ENCODE data around the gene HYAL2.
A peak's percentile ranks its signal among the peaks of the same experiment; 100 is the strongest.
"Not testable (repeated sequence)": the region's sequence is repeated elsewhere in the genome, so short reads cannot be mapped to it uniquely, and the experiment has no call there.

Gene HYAL2

GRCh38 chr3:50314816-50315215, 7.7 kb downstream of the HYAL2 start:
- TF ChIP-seq CTCF (conservative IDR thresholded peaks at IDR 0.05) = no peak

GRCh38 chr3:50314342-50314741, 8.2 kb downstream of the HYAL2 start:
- H3K27ac ChIP-seq = no peak overlapping the region
- TF ChIP-seq CTCF (conservative IDR thresholded peaks at IDR 0.05) = no peak

More at GRCh38 chr3:50314816-50315215, 7.7 kb downstream of the HYAL2 start:
- no peak overlapping the region for H3K27ac ChIP-seq

- not testable (repeated sequence) for H3K27ac ChIP-seq
Measured at GRCh38 chr3:50312041-50312440, 10.5 kb downstream of the HYAL2 start.

GRCh38 chr3:50304601-50305000, 17.9 kb downstream of the HYAL2 start:
- H3K27ac ChIP-seq = no peak overlapping the region
- TF ChIP-seq CTCF (conservative IDR thresholded peaks at IDR 0.05) = no peak

GRCh38 chr3:50303013-50303815, 19.3 kb downstream of the HYAL2 start, which contains the start of gene HYAL1:
TSS of gene HYAL1 (minus strand) at chr3:50303574. CDS start at chr3:50302956, 618 bp downstream.
- 0 out of 2 replicates have a peak, but pooled peaks have one; percentile 18 for TF ChIP-seq CTCF (conservative IDR thresholded peaks at IDR 0.05)

GRCh38 chr3:50302095-50303012, 20.2 kb downstream of the HYAL2 start:
- no peak overlapping the region for H3K27ac ChIP-seq
- no peak for TF ChIP-seq CTCF (conservative IDR thresholded peaks at IDR 0.05)

More at GRCh38 chr3:50303013-50303815, 19.3 kb downstream of the HYAL2 start, which contains the start of gene HYAL1:
- H3K27ac ChIP-seq = no peak within 1 kb of the TSS

- H3K27ac ChIP-seq = peak overlapping the region; percentile 90; the same call in 1 of the 2 replicates
Measured at GRCh38 chr3:50300681-50301254, 21.8 kb downstream of the HYAL2 start.

More at GRCh38 chr3:50300681-50301254, 21.8 kb downstream of the HYAL2 start:
- TF ChIP-seq CTCF (conservative IDR thresholded peaks at IDR 0.05) = no peak
